ENCODE measurements around the gene FOSB.

FOSB gene

GRCh38 chr19:45499196-45500180 is 31.7 kb downstream of the FOSB start:
- H3K36me3 Mint-ChIP-seq, result peaks cover 6% of the 10 kb centered on the region
- H3K9me3 Mint-ChIP-seq, result peaks cover 4% of the 10 kb centered on the region
- peak overlapping the region; percentile 78 for H3K4me3 Mint-ChIP-seq
- H3K4me1 Mint-ChIP-seq, result peaks cover 68% of the 10 kb centered on the region
- H3K27me3 Mint-ChIP-seq, result peaks cover 14% of the 10 kb centered on the region
- H3K27ac Mint-ChIP-seq, result no peak overlapping the region
- peak; percentile 3 for ATAC-seq

GRCh38 chr19:45500918-45501729 is 33.3 kb downstream of the FOSB start:
- Mint-ChIP-seq H3K9me3 (peaks cover 4% of the 10 kb centered on the region), H3K4me3 (no peak overlapping the region), H3K36me3 (peaks cover 6% of the 10 kb centered on the region), H3K4me1 (peaks cover 71% of the 10 kb centered on the region), H3K27ac (peak overlapping the region; percentile 6), H3K27me3 (peaks cover under 1% of the 10 kb centered on the region)
- ATAC-seq, result no peak

GRCh38 chr19:45501730-45502014 is 33.9 kb downstream of the FOSB start:
- H3K36me3 Mint-ChIP-seq, result peaks cover 6% of the 10 kb centered on the region
- no peak overlapping the region for H3K4me3 Mint-ChIP-seq
- H3K27me3 Mint-ChIP-seq, result no peaks in the 10 kb centered on the region
- H3K9me3 Mint-ChIP-seq, result peaks cover 4% of the 10 kb centered on the region
- H3K27ac Mint-ChIP-seq, result peak overlapping the region; percentile 6
- no peak for ATAC-seq
- peaks cover 67% of the 10 kb centered on the region for H3K4me1 Mint-ChIP-seq

GRCh38 chr19:45502111-45502510 is 34.3 kb downstream of the FOSB start:
- Mint-ChIP-seq H3K27me3 (no peaks in the 10 kb centered on the region), H3K4me1 (peaks cover 63% of the 10 kb centered on the region), H3K36me3 (peaks cover 6% of the 10 kb centered on the region), H3K4me3 (no peak overlapping the region), H3K27ac (peak overlapping the region; percentile 72), H3K9me3 (peaks cover 4% of the 10 kb centered on the region)
- no peak for ATAC-seq

GRCh38 chr19:45503909-45504308 is 36.1 kb downstream of the FOSB start:
- peaks cover 6% of the 10 kb centered on the region for H3K36me3 Mint-ChIP-seq
- H3K27me3 Mint-ChIP-seq, result no peaks in the 10 kb centered on the region
- ATAC-seq, result no peak
- H3K27ac Mint-ChIP-seq, result no peak overlapping the region
- no peak overlapping the region for H3K4me3 Mint-ChIP-seq
- H3K9me3 Mint-ChIP-seq, result peaks cover 4% of the 10 kb centered on the region
- H3K4me1 Mint-ChIP-seq, result peaks cover 48% of the 10 kb centered on the region

- Mint-ChIP-seq H3K9me3 (no peaks in the 10 kb centered on the region), H3K4me1 (peaks cover 50% of the 10 kb centered on the region), H3K27ac (peak overlapping the region; percentile 86), H3K36me3 (peaks cover 13% of the 10 kb centered on the region), H3K27me3 (no peaks in the 10 kb centered on the region), H3K4me3 (peak overlapping the region; percentile 91)
- ATAC-seq, result no peak
Measured at GRCh38 chr19:45505151-45505995, 37.6 kb downstream of the FOSB start.

- peaks cover 17% of the 10 kb centered on the region for H3K36me3 Mint-ChIP-seq
Measured at GRCh38 chr19:45505996-45506245, 38.1 kb downstream of the FOSB start.

GRCh38 chr19:45506246-45506988 is 38.6 kb downstream of the FOSB start:
- ATAC-seq, result peak; percentile 85
- H3K27ac Mint-ChIP-seq, result peak overlapping the region; percentile 86
- H3K36me3 Mint-ChIP-seq, result peaks cover 15% of the 10 kb centered on the region
- H3K27me3 Mint-ChIP-seq, result no peaks in the 10 kb centered on the region
- H3K9me3 Mint-ChIP-seq, result no peaks in the 10 kb centered on the region
- peak overlapping the region; percentile 91 for H3K4me3 Mint-ChIP-seq
- H3K4me1 Mint-ChIP-seq, result peaks cover 51% of the 10 kb centered on the region

More at GRCh38 chr19:45505996-45506245, 38.1 kb downstream of the FOSB start:
- H3K27me3 Mint-ChIP-seq, result no peaks in the 10 kb centered on the region
- no peaks in the 10 kb centered on the region for H3K9me3 Mint-ChIP-seq
- peak overlapping the region; percentile 86 for H3K27ac Mint-ChIP-seq
- no peak for ATAC-seq
- H3K4me3 Mint-ChIP-seq, result peak overlapping the region; percentile 91
- peaks cover 51% of the 10 kb centered on the region for H3K4me1 Mint-ChIP-seq

GRCh38 chr19:45506989-45507871 is 39.4 kb downstream of the FOSB start, which contains the start of gene VASP:
Gene VASP (plus strand): TSS chr19:45507479. CDS start chr19:45507772, 293 bp downstream.
- Mint-ChIP-seq H3K4me1 (peaks cover 51% of the 10 kb centered on the region), H3K27ac (peak within 1 kb of the TSS; percentile 86), H3K36me3 (peaks cover 14% of the 10 kb centered on the region), H3K27me3 (no peaks in the 10 kb centered on the region), H3K4me3 (peak within 1 kb of the TSS; percentile 91), H3K9me3 (no peaks in the 10 kb centered on the region)
- ATAC-seq, result peak; percentile 78

- H3K4me3 Mint-ChIP-seq, result peak overlapping the region; percentile 91
- H3K36me3 Mint-ChIP-seq, result peaks cover 14% of the 10 kb centered on the region
- peaks cover 51% of the 10 kb centered on the region for H3K4me1 Mint-ChIP-seq
- no peak for ATAC-seq
- no peaks in the 10 kb centered on the region for H3K27me3 Mint-ChIP-seq
- H3K9me3 Mint-ChIP-seq, result no peaks in the 10 kb centered on the region
- peak overlapping the region; percentile 86 for H3K27ac Mint-ChIP-seq
Measured at GRCh38 chr19:45507872-45508416, 40.1 kb downstream of the FOSB start.

- ATAC-seq, result peak; percentile 18
- no peaks in the 10 kb centered on the region for H3K27me3 Mint-ChIP-seq
- H3K36me3 Mint-ChIP-seq, result peaks cover 14% of the 10 kb centered on the region
- H3K4me1 Mint-ChIP-seq, result peaks cover 54% of the 10 kb centered on the region
- peak overlapping the region; percentile 86 for H3K27ac Mint-ChIP-seq
- peak overlapping the region; percentile 91 for H3K4me3 Mint-ChIP-seq
- H3K9me3 Mint-ChIP-seq, result no peaks in the 10 kb centered on the region
Measured at GRCh38 chr19:45508417-45508860, 40.6 kb downstream of the FOSB start.

- no peaks in the 10 kb centered on the region for H3K9me3 Mint-ChIP-seq
Measured at GRCh38 chr19:45508861-45509691, 41.3 kb downstream of the FOSB start.

GRCh38 chr19:45509692-45510015 is 41.9 kb downstream of the FOSB start:
- Mint-ChIP-seq H3K27me3 (no peaks in the 10 kb centered on the region), H3K4me1 (peaks cover 66% of the 10 kb centered on the region), H3K9me3 (no peaks in the 10 kb centered on the region), H3K4me3 (peak overlapping the region; percentile 91), H3K27ac (peak overlapping the region; percentile 86), H3K36me3 (peaks cover 20% of the 10 kb centered on the region)
- no peak for ATAC-seq

More at GRCh38 chr19:45508861-45509691, 41.3 kb downstream of the FOSB start:
- no peaks in the 10 kb centered on the region for H3K27me3 Mint-ChIP-seq
- H3K4me1 Mint-ChIP-seq, result peaks cover 60% of the 10 kb centered on the region
- peak; percentile 49 for ATAC-seq
- H3K4me3 Mint-ChIP-seq, result peak overlapping the region; percentile 91
- H3K36me3 Mint-ChIP-seq, result peaks cover 19% of the 10 kb centered on the region
- peak overlapping the region; percentile 86 for H3K27ac Mint-ChIP-seq

All from stimulated activated memory B cell treated with anti-CD40 and anti-IgM and Interleukin-4, amounts not matched to agents 10 μg/mL and 1 μg/mL and 100 μg/mL, for 72 hours (primary cell).